Activated CD8-positive, alpha-beta memory T cell treated with anti-CD3 and anti-CD28 coated beads, Interleukin-2, amount 50 U/mL, for 1 hour (primary cell): ENCODE results near the gene SWI5.

Experiments used
- DNase-seq: peaks from one replicate; pipeline ENCODE4 v3.0.0-alpha.2; 2020; ENCODE audit errors: extremely low read depth

Gene SWI5

GRCh38 chr9:128321343-128321742, 45.3 kb downstream of the SWI5 start:
- no peak for DNase-seq

GRCh38 chr9:128321879-128322403, 45.9 kb downstream of the SWI5 start:
- DNase-seq = no peak

GRCh38 chr9:128322404-128323211, 46.5 kb downstream of the SWI5 start, which contains the start of the genes COQ4 and TRUB2:
TSS of gene COQ4 (plus strand) at chr9:128322839. CDS start at chr9:128322859, 20 bp downstream.
TSS of gene TRUB2 (minus strand) at chr9:128322447. CDS start at chr9:128322408, 39 bp downstream.
- peak; percentile 82 for DNase-seq

- no peak for DNase-seq
These were observed 47.2 kb downstream of the SWI5 start for GRCh38 chr9:128323212-128323730.

GRCh38 chr9:128323791-128324190, 47.7 kb downstream of the SWI5 start:
- no peak for DNase-seq

GRCh38 chr9:128324401-128324800, 48.3 kb downstream of the SWI5 start:
- no peak for DNase-seq

- no peak for DNase-seq
These were observed 49.6 kb downstream of the SWI5 start for GRCh38 chr9:128325629-128326028.

- DNase-seq = no peak
These were observed 57.4 kb downstream of the SWI5 start for GRCh38 chr9:128333451-128333869.

GRCh38 chr9:128335161-128335560, 59.1 kb downstream of the SWI5 start:
- no peak for DNase-seq

GRCh38 chr9:128335914-128336313, 59.8 kb downstream of the SWI5 start:
- DNase-seq = no peak

- no peak for DNase-seq
These were observed 61.9 kb downstream of the SWI5 start for GRCh38 chr9:128337936-128338335.
